Measurements from ENCODE around the gene KLHL29.

- no peak for TF ChIP-seq CTCF (IDR thresholded peaks at IDR 0.05; ENCODE audit: poor library complexity, severe bottlenecking)
- TF ChIP-seq REST (IDR thresholded peaks at IDR 0.05; ENCODE audit: borderline replicate concordance), result no peak
- TF ChIP-seq RAD21 (conservative IDR thresholded peaks at IDR 0.05), result no peak
These were observed 8.7 kb downstream of the KLHL29 start for GRCh38 chr2:23393722-23394121.
